ENCODE results near the gene BRD9. TPM values are rescaled to one million over a fixed set of nuclear protein-coding genes. Genes with fewer than 3 reads are reported as not detected.

BRD9 gene
- total and polyA plus RNA-seq, 2 of the 4 experiments (the other 2 are of a cell fraction): 22.0 to 43.4 TPM

- no peak overlapping the region for H4K8ac ChIP-seq (ENCODE audit: low read depth in 2 of 2, low read length in 2 of 2)
- no peak overlapping the region for H3K4me3 ChIP-seq (ENCODE audit: insufficient read depth, low read depth, low read length)
- dilution Hi-C loops (cut with HindIII; ENCODE audit: low sequenced_read_pairs, unreplicated experiment) (no loop called here), in situ Hi-C loops (cut with MboI; ENCODE audit: low sequenced_read_pairs) (no loop called here), intact Hi-C loops (cut with micrococcal nuclease) (no loop called here)
- H3K4ac ChIP-seq (ENCODE audit: low read depth, low read length): no peak overlapping the region
- H2BK120ac ChIP-seq (ENCODE audit: low read depth, low read length): no peak overlapping the region
- H2BK20ac ChIP-seq (ENCODE audit: low read depth, low read length): no peak overlapping the region
- H3K9me3 ChIP-seq (ENCODE audit: control insufficient read depth, insufficient read depth, low read length): no peaks in the 10 kb centered on the region
- CTCF ChIA-PET: no interaction called here
- H3K18ac ChIP-seq (ENCODE audit: low read depth, low read length): no peak overlapping the region
- no peak overlapping the region for H3K23ac ChIP-seq (ENCODE audit: low read depth, low read length)
- peaks cover 16% of the 10 kb centered on the region for H4K20me1 ChIP-seq (ENCODE audit: insufficient read depth, low read length)
- DNase-seq: no peak
- no peak overlapping the region for H4K91ac ChIP-seq (ENCODE audit: insufficient read depth, low read depth, low read length)
- no peaks in the 10 kb centered on the region for H3K9me1 ChIP-seq (ENCODE audit: insufficient read depth, low read length)
- H2BK15ac ChIP-seq (ENCODE audit: low read depth, low read length): no peak overlapping the region
- H2BK5ac ChIP-seq (ENCODE audit: low read depth, low read length, poor library complexity, severe bottlenecking): no peak overlapping the region
- POLR2A ChIA-PET (ENCODE audit: unreplicated experiment): no interaction called here
- TF ChIP-seq BHLHE40 (IDR thresholded peaks at IDR 0.05; ENCODE audit: low read depth, low read length) (no peak), NFE2L2 (IDR thresholded peaks at IDR 0.05; ENCODE audit: low read depth, low read length) (no peak), CHD1 (IDR thresholded peaks at IDR 0.05; ENCODE audit: low read depth, low read length) (no peak), SMC3 (IDR thresholded peaks at IDR 0.05; ENCODE audit: low read depth, low read length) (no peak), ELK1 (IDR thresholded peaks at IDR 0.05; ENCODE audit: borderline replicate concordance, low read depth, low read length) (no peak), CTCF (conservative IDR thresholded peaks at IDR 0.05; ENCODE audit: low read depth, low read length) (no peak), USF2 (IDR thresholded peaks at IDR 0.05; ENCODE audit: low read depth, low read length) (no peak), MAFK (IDR thresholded peaks at IDR 0.05; ENCODE audit: low read depth, low read length) (no peak), RCOR1 (IDR thresholded peaks at IDR 0.05; ENCODE audit: insufficient replicate concordance, low read length) (no peak), CEBPB (IDR thresholded peaks at IDR 0.05; ENCODE audit: low read depth, low read length) (no peak), RFX5 (IDR thresholded peaks at IDR 0.05; ENCODE audit: low read depth, low read length) (no peak), POLR2A (IDR thresholded peaks at IDR 0.05; ENCODE audit: low read depth, low read length) (no peak), RAD21 (IDR thresholded peaks at IDR 0.05; ENCODE audit: low read length) (no peak), MAZ (IDR thresholded peaks at IDR 0.05; ENCODE audit: borderline replicate concordance, low read depth, low read length) (no peak), FOS (IDR thresholded peaks at IDR 0.05; ENCODE audit: low read depth, low read length) (no peak), MXI1 (IDR thresholded peaks at IDR 0.05; ENCODE audit: borderline replicate concordance, low read depth, low read length) (no peak)
- no peak overlapping the region for H3K9ac ChIP-seq (ENCODE audit: low read depth, low read length)
- no peaks in the 10 kb centered on the region for H3K4me1 ChIP-seq (ENCODE audit: control insufficient read depth, insufficient read depth, low read length)
- no peak overlapping the region for H3K14ac ChIP-seq (replicated peaks; ENCODE audit: low read depth, low read length)
- H3K79me1 ChIP-seq (ENCODE audit: low read depth in 1 of 2, low read length in 2 of 2): peaks cover 2 to 4% of the 10 kb centered on the region in 2 experiments; a peak in 3 of 4 replicates
- no peak overlapping the region for H3K56ac ChIP-seq (ENCODE audit: extremely low read depth, insufficient read depth, low read length)
- no peak overlapping the region for H2AFZ ChIP-seq (replicated peaks; ENCODE audit: low read length, poor library complexity)
- no peak overlapping the region for H2AK5ac ChIP-seq (ENCODE audit: low read depth, low read length)
- peaks cover 61% of the 10 kb centered on the region for H3K36me3 ChIP-seq (ENCODE audit: control insufficient read depth, insufficient read depth, low read length)
- WGBS, 2 experiments (ENCODE audit: extremely low coverage in 2 of 2, insufficient read length in 1 of 2): 87% methylated on average over 18 of the region's 24 CpGs; no CpG with 5 or more reads in 1 of the 2 experiments
- ATAC-seq (ENCODE audit: low read depth): no peak
- no peak overlapping the region for H2AK9ac ChIP-seq (replicated peaks; ENCODE audit: low read depth, low read length, poor library complexity)
- no peak overlapping the region for H3K4me2 ChIP-seq (ENCODE audit: low read depth, low read length)
- H4K5ac ChIP-seq (ENCODE audit: low read depth, low read length): no peak overlapping the region
- no TSS peak for BruUV-seq (replicated peaks)
- no peak overlapping the region for H3K27ac ChIP-seq (ENCODE audit: insufficient read depth, low read length)
- H3K27me3 ChIP-seq (ENCODE audit: control insufficient read depth, insufficient read depth, low read length): no peaks in the 10 kb centered on the region
These were observed 27.5 kb downstream of the BRD9 start for GRCh38 chr5:865168-865521.

Measured in IMR-90 (cell line).